ENCODE data around the gene SUSD1.
A peak's percentile ranks its signal among the peaks of the same experiment; 100 is the strongest.

DNA sequence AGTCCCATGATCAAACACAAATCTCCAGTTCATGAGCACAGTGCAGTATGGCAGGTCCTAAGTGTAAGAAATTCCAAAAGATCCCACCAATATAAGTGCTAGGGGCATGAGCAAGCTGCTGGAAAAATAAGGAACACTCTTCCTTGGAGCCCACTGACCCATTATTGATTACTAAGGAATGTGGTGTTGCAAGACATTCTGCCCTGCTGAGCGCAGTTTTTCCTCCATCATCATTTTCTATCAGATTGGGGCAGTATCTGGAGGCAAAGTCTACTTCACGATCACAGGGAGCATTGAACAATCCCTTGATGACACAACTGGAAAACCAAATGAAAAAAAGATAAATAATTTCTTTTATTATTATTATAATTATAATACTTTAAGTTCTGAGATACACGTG lies 149.2 kb downstream of the SUSD1 start:
- no peak for TF ChIP-seq JUND (IDR thresholded peaks at IDR 0.05)
- TF ChIP-seq, protein P1, sequence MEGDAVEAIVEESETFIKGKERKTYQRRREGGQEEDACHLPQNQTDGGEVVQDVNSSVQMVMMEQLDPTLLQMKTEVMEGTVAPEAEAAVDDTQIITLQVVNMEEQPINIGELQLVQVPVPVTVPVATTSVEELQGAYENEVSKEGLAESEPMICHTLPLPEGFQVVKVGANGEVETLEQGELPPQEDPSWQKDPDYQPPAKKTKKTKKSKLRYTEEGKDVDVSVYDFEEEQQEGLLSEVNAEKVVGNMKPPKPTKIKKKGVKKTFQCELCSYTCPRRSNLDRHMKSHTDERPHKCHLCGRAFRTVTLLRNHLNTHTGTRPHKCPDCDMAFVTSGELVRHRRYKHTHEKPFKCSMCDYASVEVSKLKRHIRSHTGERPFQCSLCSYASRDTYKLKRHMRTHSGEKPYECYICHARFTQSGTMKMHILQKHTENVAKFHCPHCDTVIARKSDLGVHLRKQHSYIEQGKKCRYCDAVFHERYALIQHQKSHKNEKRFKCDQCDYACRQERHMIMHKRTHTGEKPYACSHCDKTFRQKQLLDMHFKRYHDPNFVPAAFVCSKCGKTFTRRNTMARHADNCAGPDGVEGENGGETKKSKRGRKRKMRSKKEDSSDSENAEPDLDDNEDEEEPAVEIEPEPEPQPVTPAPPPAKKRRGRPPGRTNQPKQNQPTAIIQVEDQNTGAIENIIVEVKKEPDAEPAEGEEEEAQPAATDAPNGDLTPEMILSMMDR (IDR thresholded peaks at IDR 0.05; ENCODE audit: low read depth, low read length, missing input control) = no peak
- TF ChIP-seq, protein P2, sequence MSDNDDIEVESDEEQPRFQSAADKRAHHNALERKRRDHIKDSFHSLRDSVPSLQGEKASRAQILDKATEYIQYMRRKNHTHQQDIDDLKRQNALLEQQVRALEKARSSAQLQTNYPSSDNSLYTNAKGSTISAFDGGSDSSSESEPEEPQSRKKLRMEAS (IDR thresholded peaks at IDR 0.05) = no peak
- no peak for TF ChIP-seq NR2F2 (IDR thresholded peaks at IDR 0.05)
- TF ChIP-seq TAF1 (conservative IDR thresholded peaks at IDR 0.05) = no peak
- TF ChIP-seq, protein P3, sequence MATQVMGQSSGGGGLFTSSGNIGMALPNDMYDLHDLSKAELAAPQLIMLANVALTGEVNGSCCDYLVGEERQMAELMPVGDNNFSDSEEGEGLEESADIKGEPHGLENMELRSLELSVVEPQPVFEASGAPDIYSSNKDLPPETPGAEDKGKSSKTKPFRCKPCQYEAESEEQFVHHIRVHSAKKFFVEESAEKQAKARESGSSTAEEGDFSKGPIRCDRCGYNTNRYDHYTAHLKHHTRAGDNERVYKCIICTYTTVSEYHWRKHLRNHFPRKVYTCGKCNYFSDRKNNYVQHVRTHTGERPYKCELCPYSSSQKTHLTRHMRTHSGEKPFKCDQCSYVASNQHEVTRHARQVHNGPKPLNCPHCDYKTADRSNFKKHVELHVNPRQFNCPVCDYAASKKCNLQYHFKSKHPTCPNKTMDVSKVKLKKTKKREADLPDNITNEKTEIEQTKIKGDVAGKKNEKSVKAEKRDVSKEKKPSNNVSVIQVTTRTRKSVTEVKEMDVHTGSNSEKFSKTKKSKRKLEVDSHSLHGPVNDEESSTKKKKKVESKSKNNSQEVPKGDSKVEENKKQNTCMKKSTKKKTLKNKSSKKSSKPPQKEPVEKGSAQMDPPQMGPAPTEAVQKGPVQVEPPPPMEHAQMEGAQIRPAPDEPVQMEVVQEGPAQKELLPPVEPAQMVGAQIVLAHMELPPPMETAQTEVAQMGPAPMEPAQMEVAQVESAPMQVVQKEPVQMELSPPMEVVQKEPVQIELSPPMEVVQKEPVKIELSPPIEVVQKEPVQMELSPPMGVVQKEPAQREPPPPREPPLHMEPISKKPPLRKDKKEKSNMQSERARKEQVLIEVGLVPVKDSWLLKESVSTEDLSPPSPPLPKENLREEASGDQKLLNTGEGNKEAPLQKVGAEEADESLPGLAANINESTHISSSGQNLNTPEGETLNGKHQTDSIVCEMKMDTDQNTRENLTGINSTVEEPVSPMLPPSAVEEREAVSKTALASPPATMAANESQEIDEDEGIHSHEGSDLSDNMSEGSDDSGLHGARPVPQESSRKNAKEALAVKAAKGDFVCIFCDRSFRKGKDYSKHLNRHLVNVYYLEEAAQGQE (IDR thresholded peaks at IDR 0.05) = no peak
- TF ChIP-seq, protein P4, sequence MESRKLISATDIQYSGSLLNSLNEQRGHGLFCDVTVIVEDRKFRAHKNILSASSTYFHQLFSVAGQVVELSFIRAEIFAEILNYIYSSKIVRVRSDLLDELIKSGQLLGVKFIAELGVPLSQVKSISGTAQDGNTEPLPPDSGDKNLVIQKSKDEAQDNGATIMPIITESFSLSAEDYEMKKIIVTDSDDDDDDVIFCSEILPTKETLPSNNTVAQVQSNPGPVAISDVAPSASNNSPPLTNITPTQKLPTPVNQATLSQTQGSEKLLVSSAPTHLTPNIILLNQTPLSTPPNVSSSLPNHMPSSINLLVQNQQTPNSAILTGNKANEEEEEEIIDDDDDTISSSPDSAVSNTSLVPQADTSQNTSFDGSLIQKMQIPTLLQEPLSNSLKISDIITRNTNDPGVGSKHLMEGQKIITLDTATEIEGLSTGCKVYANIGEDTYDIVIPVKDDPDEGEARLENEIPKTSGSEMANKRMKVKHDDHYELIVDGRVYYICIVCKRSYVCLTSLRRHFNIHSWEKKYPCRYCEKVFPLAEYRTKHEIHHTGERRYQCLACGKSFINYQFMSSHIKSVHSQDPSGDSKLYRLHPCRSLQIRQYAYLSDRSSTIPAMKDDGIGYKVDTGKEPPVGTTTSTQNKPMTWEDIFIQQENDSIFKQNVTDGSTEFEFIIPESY (IDR thresholded peaks at IDR 0.05) = no peak
- TF ChIP-seq EGR1 (IDR thresholded peaks at IDR 0.05; ENCODE audit: low read depth in 2 of 2) = no peak
- no peak for TF ChIP-seq RAD21 (IDR thresholded peaks at IDR 0.05)
- no peak for TF ChIP-seq GABPA (IDR thresholded peaks at IDR 0.05 in 1 of 2, conservative IDR thresholded peaks at IDR 0.05 in 1 of 2)
- TF ChIP-seq FOXA1 (IDR thresholded peaks at IDR 0.05) = no peak
- TF ChIP-seq YY1 (IDR thresholded peaks at IDR 0.05) = no peak
- TF ChIP-seq, protein P5, sequence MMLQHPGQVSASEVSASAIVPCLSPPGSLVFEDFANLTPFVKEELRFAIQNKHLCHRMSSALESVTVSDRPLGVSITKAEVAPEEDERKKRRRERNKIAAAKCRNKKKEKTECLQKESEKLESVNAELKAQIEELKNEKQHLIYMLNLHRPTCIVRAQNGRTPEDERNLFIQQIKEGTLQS (IDR thresholded peaks at IDR 0.05) = no peak
- TF ChIP-seq RXRA (IDR thresholded peaks at IDR 0.05) = peak; percentile 46 to 52

Measured in liver (tissue), 3 donors.